Endothelial cell of umbilical vein (primary cell): ENCODE data around the gene SHC1. TPM values are rescaled to one million over a fixed set of nuclear protein-coding genes. Genes with fewer than 3 reads are reported as not detected.

Experiments used
- BruUV-seq: library from RNA; stranded (reverse); fragments of 400-500 nt; replicated peaks from 2 replicates; lab custom pipeline; 2021; lab: Mats Ljungman, UMichigan
- CTCF ChIA-PET: fragments of 300-600, 350-600 bp; sonication (Branson Sonifier 250); formaldehyde crosslinking; loops from one replicate; lab custom pipeline; 2021; ENCODE audit warnings: antibody characterized with exemption, inconsistent platforms; lab: Charles Lee
- POLR2A ChIA-PET: fragments of 300-600, 350-600 bp; sonication (Branson Sonifier 250); formaldehyde crosslinking; loops from one replicate; lab custom pipeline; 2021; ENCODE audit warnings: antibody characterized with exemption, inconsistent platforms; lab: Charles Lee
- DNase-seq: peaks from one replicate; pipeline ENCODE4 v3.0.0-alpha.2; 2011; ENCODE audit warnings: low read depth, low spot score
- FAIRE-seq: peaks from 2 replicates; lab custom pipeline; 2011; peaks lifted over from hg19 to GRCh38; lab: Jason Lieb, UNC
- H2AFZ ChIP-seq: 2 replicates; pipeline ENCODE4 v1.6.0; 2012; ENCODE audit warnings: low read depth, low read length, control low read depth, inconsistent platforms
- H3K27ac ChIP-seq: 2 replicates; pipeline ENCODE4 v1.5.1; 2011; ENCODE audit warnings: low read depth, mild to moderate bottlenecking, control low read depth, low read length, moderate library complexity; ENCODE audit not compliant: insufficient read depth
- H3K27me3 ChIP-seq, 2 experiments: 2 replicates each; pipeline versions ENCODE4 v1.6.0 to v1.6.1; 2011; ENCODE audit warnings: low read length in 2 of 2, mixed read lengths in 1 of 2; ENCODE audit not compliant: control insufficient read depth in 2 of 2, insufficient read depth in 2 of 2
- H3K36me3 ChIP-seq, 2 experiments: 2 replicates in 1 of 2; 3 replicates in 1 of 2; pipeline ENCODE4 v1.5.1; 2011; ENCODE audit warnings: low read length in 2 of 2, mild to moderate bottlenecking in 1 of 2, moderate library complexity in 1 of 2; ENCODE audit not compliant: control insufficient read depth in 2 of 2, insufficient read depth in 2 of 2; ENCODE audit errors: extremely low read depth in 1 of 2
- H3K4me1 ChIP-seq: 3 replicates; pipeline ENCODE4 v1.5.1; 2011; ENCODE audit warnings: mild to moderate bottlenecking, low read length; ENCODE audit not compliant: control insufficient read depth, insufficient read depth; ENCODE audit errors: extremely low read depth
- H3K4me2 ChIP-seq: 2 replicates; pipeline ENCODE4 v1.6.1; 2011; ENCODE audit warnings: low read length, control low read depth, mixed read lengths; ENCODE audit not compliant: insufficient read depth
- H3K4me3 ChIP-seq, 3 experiments: fragments of 200-600 bp in 1 of 3; sonication (generic), shearing (Covaris generic) in 1 of 3; replicated peaks in 1 of 3; 2 replicates each; pipeline ENCODE4 v1.5.1; 2011 to 2016; ENCODE audit warnings: control low read depth in 3 of 3, low read length in 3 of 3, mild to moderate bottlenecking in 2 of 3, inconsistent platforms in 1 of 3, low read depth in 1 of 3, moderate library complexity in 1 of 3; ENCODE audit not compliant: insufficient read depth in 1 of 3
- H3K79me2 ChIP-seq: 2 replicates; pipeline ENCODE4 v1.6.0; 2012; ENCODE audit warnings: low read length, inconsistent platforms; ENCODE audit not compliant: control insufficient read depth, insufficient read depth
- H3K9ac ChIP-seq: replicated peaks from 2 replicates; pipeline ENCODE3; 2011; ENCODE audit warnings: low read length, control low read depth; ENCODE audit not compliant: insufficient read depth; ENCODE audit errors: extremely low read depth
- H3K9me1 ChIP-seq: replicated peaks from 3 replicates; pipeline ENCODE4 v1.6.0; 2011; ENCODE audit warnings: mild to moderate bottlenecking, low read length; ENCODE audit not compliant: control insufficient read depth, insufficient read depth; ENCODE audit errors: extremely low read depth
- H3K9me3 ChIP-seq: replicated peaks from 2 replicates; pipeline ENCODE4 v1.5.1; 2012; ENCODE audit warnings: low read length, inconsistent platforms; ENCODE audit not compliant: control insufficient read depth, insufficient read depth
- H4K20me1 ChIP-seq: replicated peaks from 2 replicates; pipeline ENCODE3; 2011; ENCODE audit warnings: mild to moderate bottlenecking, low read length; ENCODE audit not compliant: control insufficient read depth, insufficient read depth; ENCODE audit errors: extremely low read depth
- CTCF ChIP-seq, 2 donors: IDR thresholded peaks; 1 replicate in 1 of 2; 2 replicates in 1 of 2; pipeline ENCODE4 v1.5.1; 2011; ENCODE audit warnings: low read length in 2 of 2, mild to moderate bottlenecking in 2 of 2, moderate library complexity in 2 of 2, control low read depth in 1 of 2, inconsistent platforms in 1 of 2, low read depth in 1 of 2; ENCODE audit not compliant: insufficient read depth in 1 of 2; ENCODE audit errors: extremely low read depth in 1 of 2
- EZH2 ChIP-seq: IDR thresholded peaks from 2 replicates; pipeline ENCODE4 v1.6.1; 2012; ENCODE audit warnings: borderline replicate concordance, low read depth, mild to moderate bottlenecking, moderate library complexity, low read length, inconsistent platforms; ENCODE audit not compliant: severe bottlenecking
- GATA2 ChIP-seq: IDR thresholded peaks from 2 replicates; pipeline ENCODE4 v1.7.0; 2011; ENCODE audit warnings: low read depth, mild to moderate bottlenecking, moderate library complexity, mixed read lengths, low read length; ENCODE audit not compliant: insufficient read length, insufficient read depth
- MYC ChIP-seq: IDR thresholded peaks from one replicate; pipeline ENCODE4 v1.6.1; 2011; ENCODE audit warnings: mild to moderate bottlenecking, low read depth, low read length
- POLR2A ChIP-seq: IDR thresholded peaks from 2 replicates; pipeline ENCODE4 v1.6.1; 2012; ENCODE audit warnings: low read depth, mild to moderate bottlenecking, control low read depth, low read length
- POLR2AphosphoS5 ChIP-seq: IDR thresholded peaks from 2 replicates; pipeline ENCODE4 v1.6.1; 2012; ENCODE audit warnings: low read depth, mild to moderate bottlenecking, control low read depth, low read length, moderate library complexity; ENCODE audit not compliant: insufficient read depth
- dilution Hi-C: fragments of 300-500 bp; cut with MboI; formaldehyde crosslinking; loops from one replicate; pipeline ENCODE4 v1.15.0; 2019; ENCODE audit warnings: low sequenced_read_pairs; ENCODE audit not compliant: extremely low pct_ligation_motif_present
- intact Hi-C: fragments of 100-400 bp; cut with micrococcal nuclease; formaldehyde crosslinking; loops from one replicate; pipeline ENCODE4 v1.10.0; 2022
- polyA plus RNA-seq, 4 experiments: library from polyadenylated mRNA; depleted of rRNA in 3 of 4; stranded (reverse) in 3 of 4; unstranded in 1 of 4; fragments of >200 nt; gene quantifications; 2 replicates each; pipeline versions ENCODE4 v1.2.1 to v1.2.3, GENCODE V29; 2011 to 2012; ENCODE audit warnings: missing spikeins in 1 of 4
- total RNA-seq: library from RNA; stranded (reverse); gene quantifications from 2 replicates; pipeline ENCODE4 v1.2.3, GENCODE V29; 2021
- TF ChIP-seq, protein P1 (sequence below): IDR thresholded peaks from 2 replicates; pipeline ENCODE4 v1.6.1; 2011; ENCODE audit not compliant: insufficient read depth, insufficient read length

The SHC1 gene
- total and polyA plus RNA-seq, 2 donors (not counting 3 experiments of a cell fraction or from before 2014, with no cell fraction given): 316 to 324 TPM

DNA sequence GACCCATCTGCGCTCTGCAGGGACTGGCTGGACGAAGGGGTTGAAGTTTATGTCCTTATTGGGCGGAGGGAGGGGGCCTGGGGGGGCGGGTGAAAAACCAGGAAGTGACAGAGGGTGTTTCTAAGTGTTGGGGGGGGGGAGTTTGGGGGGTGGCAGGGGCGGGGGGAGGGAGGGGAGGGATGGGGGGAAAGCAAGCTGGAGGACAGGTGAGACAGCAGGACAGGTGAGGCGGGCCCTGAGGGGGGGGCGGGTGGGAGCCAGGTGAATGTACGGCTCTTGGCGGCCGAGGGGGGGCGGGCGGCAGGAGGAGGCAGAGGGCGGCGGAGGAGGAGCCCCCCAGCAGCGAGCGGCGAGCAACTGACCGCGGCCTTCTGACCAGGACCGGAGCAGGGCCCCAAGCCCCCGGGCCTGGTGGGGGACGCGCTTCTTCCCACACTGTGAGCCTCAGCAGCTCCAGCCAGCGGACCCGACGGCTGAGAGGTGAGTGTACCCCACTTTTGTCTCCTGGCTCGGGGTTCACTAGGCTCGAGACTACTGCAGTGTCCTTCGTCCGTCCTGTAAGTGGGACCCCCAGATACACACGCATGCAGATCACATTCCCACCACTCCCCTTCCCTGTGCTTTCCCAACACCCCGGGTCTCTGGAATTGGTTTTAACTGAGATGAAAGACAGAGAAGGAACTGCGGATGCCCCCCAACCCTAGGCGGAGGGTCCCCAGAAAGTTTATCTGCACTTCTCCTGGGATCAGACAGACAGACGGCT lies 32.1 kb upstream of the SHC1 start, which contains the start of gene ZBTB7B:
TSS of gene ZBTB7B (plus strand) at position 339 of the 763 bp plus-strand sequence. CDS start 11,859 bp downstream, outside the sequence.
- CTCF ChIA-PET: interaction anchor here (1.0 to 6.5 kb wide), 5 partner anchors 9 to 82 kb away, joined by 3 to 87 read pairs (median 4); partner anchors contain the start of genes LENEP, PYGO2 and SHC1

More for the DNA sequence above, 32.1 kb upstream of the SHC1 start, which contains the start of gene ZBTB7B:
- peak; percentile 54 for DNase-seq
- Histone ChIP-seq H3K9me1 (no peaks in the 10 kb centered on the region), H3K9me3 (no peaks in the 10 kb centered on the region), H4K20me1 (no peaks in the 10 kb centered on the region), H3K27me3 (no peaks in the 10 kb centered on the region), H3K79me2 (peaks cover 16% of the 10 kb centered on the region), H3K9ac (peak within 1 kb of the TSS; percentile 69), H3K4me3 (peak within 1 kb of the TSS; percentile 57 to 94 (median 65)), H2AFZ (peak within 1 kb of the TSS; percentile 93), H3K4me1 (peaks cover 25% of the 10 kb centered on the region), H3K36me3 (no peaks in the 10 kb centered on the region), H3K4me2 (peak within 1 kb of the TSS; percentile 87), H3K27ac (peak within 1 kb of the TSS; percentile 63)
- peak; percentile 48 for FAIRE-seq
- TF ChIP-seq MYC (no peak), EZH2 (no peak), POLR2AphosphoS5 (no peak), CTCF (IDR thresholded peaks at IDR 0.05; ENCODE audit: extremely low read depth in 1 of 2, insufficient read depth in 1 of 2, low read depth in 1 of 2, low read length in 2 of 2) (no peak), GATA2 (no peak), POLR2A (no peak)
- TF ChIP-seq, protein P1, sequence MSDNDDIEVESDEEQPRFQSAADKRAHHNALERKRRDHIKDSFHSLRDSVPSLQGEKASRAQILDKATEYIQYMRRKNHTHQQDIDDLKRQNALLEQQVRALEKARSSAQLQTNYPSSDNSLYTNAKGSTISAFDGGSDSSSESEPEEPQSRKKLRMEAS: no peak
- POLR2A ChIA-PET: no interaction called here
- dilution Hi-C loops (no loop called here), intact Hi-C loops (loop anchor here (1.0 to 5.0 kb wide), 8 partner anchors 15 to 445 kb away; partner anchors contain the start of genes ADAM15, PBXIP1 and UBE2Q1)
- BruUV-seq: no TSS peak
